HG02852 (cell line): Measurements from ENCODE around the gene AHRR.
"Not testable (repeated sequence)": the region's sequence is repeated elsewhere in the genome, so short reads cannot be mapped to it uniquely, and the experiment has no call there.

Experiments used
- ATAC-seq: cut with Tn5 transposase; IDR thresholded peaks from one replicate; pipeline ENCODE4 v1.9.1; 2021; ENCODE audit warnings: mild to moderate bottlenecking, moderate library complexity; ENCODE audit not compliant: unreplicated experiment

Gene AHRR

GRCh38 chr5:321230-321725 is at the start of gene AHRR:
AHRR (plus strand) TSS chr5:321714; CDS start chr5:343903, 22,189 bp downstream.
- ATAC-seq, result peak; percentile 39

GRCh38 chr5:271828-272167 is 49.7 kb upstream of the AHRR start:
- ATAC-seq, result not testable (repeated sequence)

GRCh38 chr5:273091-273490 is 48.4 kb upstream of the AHRR start:
- ATAC-seq, result not testable (repeated sequence)

- ATAC-seq, result not testable (repeated sequence)
These were observed 48.0 kb upstream of the AHRR start for GRCh38 chr5:273491-273890.

- not testable (repeated sequence) for ATAC-seq
These were observed 47.2 kb upstream of the AHRR start for GRCh38 chr5:274346-274745.

GRCh38 chr5:278646-279045 is 42.9 kb upstream of the AHRR start:
- no peak for ATAC-seq

GRCh38 chr5:279051-279665 is 42.4 kb upstream of the AHRR start:
- ATAC-seq, result not testable (repeated sequence)

- ATAC-seq, result no peak
These were observed 35.4 kb upstream of the AHRR start for GRCh38 chr5:285991-286557.

- not testable (repeated sequence) for ATAC-seq
These were observed 31.3 kb upstream of the AHRR start for GRCh38 chr5:290200-290599.

- ATAC-seq, result not testable (repeated sequence)
These were observed 30.2 kb upstream of the AHRR start for GRCh38 chr5:291345-291744.

GRCh38 chr5:294788-295187 is 26.7 kb upstream of the AHRR start:
- ATAC-seq, result not testable (repeated sequence)

- ATAC-seq, result not testable (repeated sequence)
These were observed 25.3 kb upstream of the AHRR start for GRCh38 chr5:296207-296606.

GRCh38 chr5:296954-297353 is 24.6 kb upstream of the AHRR start:
- not testable (repeated sequence) for ATAC-seq

- ATAC-seq, result not testable (repeated sequence)
These were observed 24.1 kb upstream of the AHRR start for GRCh38 chr5:297448-297847.

GRCh38 chr5:297991-298736 is 23.4 kb upstream of the AHRR start:
- ATAC-seq, result not testable (repeated sequence)

GRCh38 chr5:298737-299125 is 22.8 kb upstream of the AHRR start:
- ATAC-seq, result no peak

GRCh38 chr5:299921-300320 is 21.6 kb upstream of the AHRR start:
- not testable (repeated sequence) for ATAC-seq

GRCh38 chr5:300691-301435 is 20.7 kb upstream of the AHRR start:
- ATAC-seq, result not testable (repeated sequence)

GRCh38 chr5:302416-302815 is 19.1 kb upstream of the AHRR start:
- not testable (repeated sequence) for ATAC-seq

- no peak for ATAC-seq
These were observed 18.5 kb upstream of the AHRR start for GRCh38 chr5:302966-303365.

- not testable (repeated sequence) for ATAC-seq
These were observed 17.8 kb upstream of the AHRR start for GRCh38 chr5:303741-304140.
